Mesodermal cell (in vitro differentiated cells): ENCODE measurements around the gene ZBTB9.

ENCODE experiments used
- H3K27ac ChIP-seq: 2 replicates; pipeline ENCODE4 v1.7.0; 2013; ENCODE audit warnings: mild to moderate bottlenecking, low read depth, low read length, moderate library complexity; ENCODE audit not compliant: severe bottlenecking
- H3K36me3 ChIP-seq: 2 replicates; pipeline ENCODE4 v1.7.1; 2013; ENCODE audit warnings: mild to moderate bottlenecking, low read length, moderate library complexity; ENCODE audit not compliant: control insufficient read depth, insufficient read depth
- H3K4me1 ChIP-seq: one replicate; pipeline ENCODE4 v1.7.1; 2013; ENCODE audit warnings: mild to moderate bottlenecking, low read length; ENCODE audit not compliant: insufficient read depth, control insufficient read depth, poor library complexity, severe bottlenecking
- H3K4me3 ChIP-seq: 2 replicates; pipeline ENCODE4 v1.7.0; 2013; ENCODE audit warnings: low read length, control low read depth, mild to moderate bottlenecking; ENCODE audit not compliant: insufficient read depth, poor library complexity, severe bottlenecking; ENCODE audit errors: extremely low read depth
- H3K9me3 ChIP-seq: 2 replicates; pipeline ENCODE4 v1.7.1; 2013; ENCODE audit warnings: mild to moderate bottlenecking, low read length, moderate library complexity; ENCODE audit not compliant: control insufficient read depth
- WGBS, 2 experiments: methylation state at CpG; one replicate each; pipeline ENCODE4 v1.1.5; 2013; ENCODE audit warnings: missing lambda C conversion rate in 2 of 2; ENCODE audit not compliant: insufficient coverage in 2 of 2; 5-methylcytosine and 5-hydroxymethylcytosine counted together

Gene ZBTB9

GRCh38 chr6:33428966-33429749 lies 25.2 kb upstream of the ZBTB9 start:
- H3K4me3 ChIP-seq: peak overlapping the region; percentile 34
- H3K4me1 ChIP-seq: peaks cover 56% of the 10 kb centered on the region
- H3K9me3 ChIP-seq: no peaks in the 10 kb centered on the region
- peak overlapping the region; percentile 41 for H3K27ac ChIP-seq
- 85 to 93% methylated on average over 4 of the region's 5 CpGs for WGBS, 2 experiments
- H3K36me3 ChIP-seq: peaks cover 3% of the 10 kb centered on the region

DNA sequence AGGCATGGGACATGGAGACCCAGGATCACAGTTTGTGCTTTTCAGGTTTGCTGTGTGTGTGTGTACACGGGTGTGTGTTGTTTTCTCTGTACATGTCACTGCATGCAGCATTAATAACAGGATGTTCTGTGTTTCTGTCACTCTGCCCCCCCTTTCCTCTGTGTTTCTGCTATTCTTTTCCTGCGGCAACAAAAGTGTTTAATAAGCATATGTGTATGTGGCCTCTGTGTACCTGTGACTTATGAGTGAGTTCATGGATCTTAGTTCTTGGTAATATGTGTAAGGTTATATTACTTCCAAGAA lies 24.7 kb upstream of the ZBTB9 start:
- H3K4me3 ChIP-seq: no peak overlapping the region
- H3K36me3 ChIP-seq: peaks cover 1% of the 10 kb centered on the region

GRCh38 chr6:33430334-33430733 lies 24.0 kb upstream of the ZBTB9 start:
- peak overlapping the region; percentile 67 for H3K27ac ChIP-seq
- peaks cover 48% of the 10 kb centered on the region for H3K4me1 ChIP-seq
- no peak overlapping the region for H3K4me3 ChIP-seq
- peaks cover 8% of the 10 kb centered on the region for H3K36me3 ChIP-seq
- WGBS, 2 experiments: 65 to 78% methylated on average over 2 of the region's 2 CpGs
- H3K9me3 ChIP-seq: no peaks in the 10 kb centered on the region

More for the DNA sequence above, 24.7 kb upstream of the ZBTB9 start:
- H3K9me3 ChIP-seq: no peaks in the 10 kb centered on the region
- peaks cover 51% of the 10 kb centered on the region for H3K4me1 ChIP-seq
- no CpG with 5 or more reads among the region's 2 CpGs for WGBS, 2 experiments
- H3K27ac ChIP-seq: no peak overlapping the region

DNA sequence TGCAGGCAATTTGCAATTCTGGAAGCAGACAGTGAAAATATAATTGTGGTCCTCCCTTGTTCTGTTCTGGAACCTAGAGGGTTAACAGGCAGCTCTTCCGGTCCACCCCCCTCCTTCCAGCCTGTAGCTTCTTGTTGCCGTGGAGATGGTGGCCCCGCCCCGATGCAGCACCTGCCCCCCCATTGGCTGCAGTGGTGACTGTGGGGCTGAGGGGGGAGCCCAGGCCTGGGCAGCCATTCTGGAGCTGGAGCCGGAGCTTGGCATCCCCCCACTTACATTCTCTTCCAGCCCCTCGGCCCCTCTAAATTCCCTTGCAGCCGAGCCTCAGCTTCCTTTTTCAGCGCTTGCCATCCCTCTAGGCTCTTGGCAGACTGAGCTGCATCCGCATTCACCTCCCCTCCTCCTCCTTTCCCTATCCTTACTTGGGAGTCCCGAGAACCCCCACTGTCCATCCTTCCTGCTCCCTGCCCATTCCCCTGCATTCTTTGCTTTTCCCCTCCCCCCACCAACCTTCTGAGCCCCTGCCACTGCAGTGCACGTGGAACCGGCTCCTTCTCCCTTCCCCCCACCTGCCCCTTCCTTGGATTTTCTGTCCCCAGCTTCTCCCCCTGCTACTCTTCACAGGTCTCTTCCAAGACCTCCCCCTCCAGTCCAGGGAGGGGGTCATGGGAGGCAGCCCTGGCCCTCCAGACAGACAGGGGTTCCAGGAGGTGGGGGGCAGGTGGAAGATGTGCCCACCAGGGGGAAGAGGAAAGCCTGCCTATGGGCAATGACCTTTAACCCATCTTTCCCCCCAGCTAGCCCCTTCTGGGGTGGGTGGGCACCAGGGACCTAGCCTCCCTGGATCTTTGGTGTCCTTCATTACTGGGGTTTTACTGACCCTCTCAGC lies 23.1 kb upstream of the ZBTB9 start:
- H3K9me3 ChIP-seq: no peaks in the 10 kb centered on the region
- H3K36me3 ChIP-seq: peaks cover 17% of the 10 kb centered on the region
- 5 to 9% methylated on average over 2 to 9 of the region's 12 CpGs for WGBS, 2 experiments
- peak overlapping the region; percentile 76 for H3K27ac ChIP-seq
- H3K4me3 ChIP-seq: peak overlapping the region; percentile 20
- H3K4me1 ChIP-seq: peaks cover 48% of the 10 kb centered on the region

GRCh38 chr6:33431880-33432541 lies 22.4 kb upstream of the ZBTB9 start:
- 29% methylated on average over 5 of the region's 12 CpGs; no CpG with 5 or more reads in 1 of the 2 experiments for WGBS, 2 experiments
- Histone ChIP-seq H3K36me3 (peaks cover 24% of the 10 kb centered on the region), H3K27ac (peak overlapping the region; percentile 76), H3K4me3 (peak overlapping the region; percentile 20), H3K9me3 (no peaks in the 10 kb centered on the region), H3K4me1 (peaks cover 48% of the 10 kb centered on the region)

- H3K4me1 ChIP-seq: peaks cover 46% of the 10 kb centered on the region
- H3K4me3 ChIP-seq: no peak overlapping the region
- H3K9me3 ChIP-seq: no peaks in the 10 kb centered on the region
- WGBS, 2 experiments: 44 to 46% methylated on average over 5 to 9 of the region's 10 CpGs
- H3K36me3 ChIP-seq: peaks cover 30% of the 10 kb centered on the region
- no peak overlapping the region for H3K27ac ChIP-seq
These were observed 21.8 kb upstream of the ZBTB9 start for GRCh38 chr6:33432546-33432945.

DNA sequence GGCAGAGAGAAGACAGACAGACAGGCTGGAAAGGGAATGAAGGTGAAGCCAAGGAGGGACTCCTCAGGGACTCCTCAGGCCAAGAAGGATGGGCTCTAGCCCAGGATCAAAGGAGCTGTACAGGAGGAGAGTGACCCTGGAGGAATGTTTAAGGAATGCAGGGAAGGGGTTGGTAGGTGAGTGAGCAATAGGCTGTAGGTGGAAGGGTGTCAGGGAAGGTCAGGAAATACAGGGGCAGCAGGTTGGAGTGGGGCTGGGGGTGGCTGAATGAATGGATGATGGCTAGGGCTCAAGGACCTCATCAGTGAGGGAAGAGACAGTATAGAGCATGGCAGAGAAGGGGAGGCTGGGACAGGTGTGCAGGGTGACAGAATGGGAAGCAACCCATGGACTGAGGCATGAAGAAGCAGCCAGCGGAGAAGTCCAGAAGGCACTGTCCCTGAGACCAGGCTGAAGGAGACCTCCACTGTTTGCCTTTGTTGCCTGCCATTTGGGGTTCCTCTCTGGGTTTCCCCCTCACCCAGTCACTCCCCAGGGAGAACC lies 21.3 kb upstream of the ZBTB9 start:
- peaks cover 46% of the 10 kb centered on the region for H3K4me1 ChIP-seq
- peak overlapping the region; percentile 13 for H3K27ac ChIP-seq
- no peak overlapping the region for H3K4me3 ChIP-seq
- H3K36me3 ChIP-seq: peaks cover 35% of the 10 kb centered on the region
- no peaks in the 10 kb centered on the region for H3K9me3 ChIP-seq
- WGBS, 2 experiments: 75% methylated on average over 1 of the region's 1 CpG; no CpG with 5 or more reads in 1 of the 2 experiments

- Histone ChIP-seq H3K4me1 (peaks cover 45% of the 10 kb centered on the region), H3K4me3 (peak overlapping the region; percentile 0), H3K9me3 (no peaks in the 10 kb centered on the region), H3K27ac (peak overlapping the region; percentile 33), H3K36me3 (peaks cover 41% of the 10 kb centered on the region)
- 8 to 28% methylated on average over 6 to 15 of the region's 17 CpGs for WGBS, 2 experiments
These were observed 20.7 kb upstream of the ZBTB9 start for GRCh38 chr6:33433544-33434191.

DNA sequence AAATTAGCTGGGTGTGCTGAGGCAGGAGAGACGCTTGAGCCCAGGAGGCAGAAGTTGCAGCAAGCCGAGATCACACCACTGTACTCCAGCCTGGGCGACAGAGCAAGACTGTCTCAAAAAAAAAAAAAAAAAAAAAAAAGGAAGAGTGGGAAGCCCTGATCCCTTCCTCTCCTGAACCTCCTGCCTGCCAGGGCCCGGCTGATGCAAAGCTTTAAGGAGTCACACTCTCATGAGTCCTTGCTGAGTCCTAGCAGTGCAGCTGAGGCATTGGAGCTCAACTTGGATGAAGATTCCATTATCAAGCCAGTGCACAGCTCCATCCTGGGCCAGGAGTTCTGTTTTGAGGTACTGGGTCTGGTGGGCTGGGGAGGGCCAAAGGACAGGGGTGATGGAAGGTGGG lies 19.4 kb upstream of the ZBTB9 start:
- 87% methylated on average over 4 of the region's 4 CpGs; no CpG with 5 or more reads in 1 of the 2 experiments for WGBS, 2 experiments
- peaks cover 32% of the 10 kb centered on the region for H3K4me1 ChIP-seq
- no peak overlapping the region for H3K4me3 ChIP-seq
- no peaks in the 10 kb centered on the region for H3K9me3 ChIP-seq
- H3K27ac ChIP-seq: no peak overlapping the region
- peaks cover 53% of the 10 kb centered on the region for H3K36me3 ChIP-seq

DNA sequence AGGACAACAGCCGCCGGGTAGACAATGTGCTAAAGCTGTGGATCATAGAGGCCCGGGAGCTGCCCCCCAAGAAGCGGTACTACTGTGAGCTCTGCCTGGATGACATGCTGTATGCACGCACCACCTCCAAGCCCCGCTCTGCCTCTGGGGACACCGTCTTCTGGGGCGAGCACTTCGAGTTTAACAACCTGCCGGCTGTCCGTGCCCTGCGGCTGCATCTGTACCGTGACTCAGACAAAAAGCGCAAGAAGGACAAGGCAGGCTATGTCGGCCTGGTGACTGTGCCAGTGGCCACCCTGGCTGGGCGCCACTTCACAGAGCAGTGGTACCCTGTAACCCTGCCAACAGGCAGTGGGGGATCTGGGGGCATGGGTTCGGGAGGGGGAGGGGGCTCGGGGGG lies 16.7 kb upstream of the ZBTB9 start:
- H3K4me3 ChIP-seq: no peak overlapping the region
- H3K36me3 ChIP-seq: peaks cover 79% of the 10 kb centered on the region
- H3K9me3 ChIP-seq: no peaks in the 10 kb centered on the region
- 96 to 97% methylated on average over 16 of the region's 18 CpGs for WGBS, 2 experiments
- no peak overlapping the region for H3K27ac ChIP-seq
- H3K4me1 ChIP-seq: peaks cover 8% of the 10 kb centered on the region
